ENCODE data around the gene SPSB1.

Gene SPSB1

DNA sequence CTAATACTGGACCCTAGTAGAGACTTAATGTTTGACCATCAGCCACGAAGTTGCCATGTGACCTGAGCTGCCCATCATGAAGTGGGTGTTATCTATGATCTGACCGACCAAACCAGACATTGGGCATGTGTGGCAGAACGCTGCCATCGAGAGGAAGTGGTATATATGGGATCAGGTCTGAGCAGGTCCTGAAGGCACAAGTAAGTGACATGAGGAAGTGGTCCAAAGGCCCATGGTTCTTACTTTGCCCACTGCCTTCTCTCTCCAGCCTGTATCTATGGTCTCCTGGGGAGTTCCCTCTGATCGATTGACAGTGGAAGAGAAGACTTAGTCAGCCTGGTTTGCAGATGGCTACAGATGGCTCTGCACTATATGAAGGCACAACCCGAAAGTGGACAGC, 7.9 kb downstream of the SPSB1 start:
- DNase-seq (ENCODE audit: low read depth), result no peak

DNA sequence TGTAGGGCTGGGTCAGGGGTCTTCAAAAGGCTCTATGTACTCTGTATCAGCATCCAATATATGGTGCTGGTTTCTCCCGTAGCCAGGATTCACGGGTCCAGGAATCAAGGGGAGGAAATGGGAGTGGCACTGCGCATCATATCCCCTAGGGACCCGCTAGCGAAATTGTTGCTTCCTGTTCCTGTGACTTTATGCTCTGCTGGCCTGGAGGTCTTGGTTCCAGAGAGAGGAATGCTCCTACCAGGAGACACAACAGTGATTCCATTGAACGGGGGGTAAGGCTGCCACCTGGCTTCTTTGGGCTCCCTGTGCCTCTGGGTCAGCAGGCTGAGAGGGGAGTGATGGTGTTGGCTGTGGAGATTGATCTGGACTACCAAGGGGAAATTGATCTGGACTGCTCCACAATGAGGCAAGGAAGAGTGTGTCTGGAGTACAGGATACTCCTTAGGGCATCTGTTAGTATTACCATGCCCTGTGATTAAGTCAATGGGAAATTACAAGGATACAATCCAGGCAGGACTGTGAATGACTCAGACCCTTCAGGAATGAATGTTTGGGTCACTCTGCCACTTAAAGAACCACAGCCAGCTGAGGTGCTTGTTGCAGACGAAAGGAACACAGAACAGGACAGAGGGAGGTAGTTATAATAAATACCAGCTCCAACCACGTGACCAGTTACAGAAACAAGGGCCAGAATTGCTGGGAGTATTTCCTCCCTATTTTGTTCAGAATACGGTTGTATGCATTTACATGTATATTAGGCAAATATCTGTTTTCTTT, 10.2 kb downstream of the SPSB1 start:
- no peak for DNase-seq (ENCODE audit: low read depth)

DNA sequence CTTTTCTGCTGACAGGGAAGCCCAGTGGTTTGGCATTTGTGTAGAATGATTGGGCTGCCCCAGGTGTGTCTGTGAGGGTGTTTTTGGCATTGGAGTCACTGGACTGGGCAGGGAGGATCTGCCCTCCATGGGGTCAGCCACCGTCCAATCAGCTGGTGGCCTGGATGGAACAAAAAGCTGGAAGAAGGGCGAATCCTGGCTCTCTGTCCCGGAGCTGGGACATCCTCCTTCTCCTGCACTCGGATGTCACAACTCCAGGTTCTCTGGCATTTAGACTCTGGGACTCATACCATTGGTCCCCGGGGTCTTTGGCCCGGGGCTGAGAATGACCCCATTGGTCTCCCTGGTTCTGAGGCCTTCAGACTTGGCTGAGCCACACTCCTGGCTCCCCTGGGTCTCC, 11.2 kb downstream of the SPSB1 start:
- no peak for DNase-seq (ENCODE audit: low read depth)

DNA sequence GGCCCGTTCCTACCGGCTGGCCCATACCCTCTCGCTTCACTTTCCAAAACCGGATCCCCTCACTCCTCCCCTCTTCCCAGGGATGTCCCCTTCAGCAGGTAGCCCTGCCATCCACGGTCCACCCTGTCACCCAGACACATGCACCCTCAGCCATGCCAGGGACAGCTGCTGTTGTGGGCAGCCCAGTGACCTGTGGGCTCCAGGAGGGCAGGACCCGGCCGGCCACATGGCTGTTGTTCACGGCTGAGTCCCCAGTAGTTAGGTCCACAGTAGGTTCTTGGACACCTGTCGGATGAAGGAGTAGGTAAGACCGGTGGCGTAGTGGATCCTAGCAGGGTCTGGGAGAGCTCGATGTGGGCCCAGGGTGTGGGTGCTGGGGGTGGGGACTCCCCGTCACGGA, 12.5 kb downstream of the SPSB1 start:
- no peak for DNase-seq (ENCODE audit: low read depth)

DNA sequence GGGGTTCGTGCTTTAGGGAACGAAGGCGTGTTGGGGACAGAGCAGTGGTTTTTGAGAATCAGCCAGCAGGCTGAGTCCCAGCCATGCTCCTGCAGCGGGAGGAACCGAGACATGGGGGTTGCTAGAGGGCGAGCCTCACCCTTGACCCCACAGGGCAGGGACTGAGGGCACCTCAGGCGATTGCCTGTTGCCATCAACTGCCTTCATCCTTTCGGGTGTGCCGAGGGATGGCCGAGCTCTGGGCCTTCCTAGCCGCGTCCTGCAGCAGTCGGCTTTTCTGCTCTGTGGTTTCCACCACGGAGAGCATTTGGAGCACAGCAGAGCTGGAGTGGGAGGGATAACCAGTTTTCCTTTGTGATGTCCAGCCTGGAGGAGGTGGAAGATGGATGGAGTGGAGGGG, 13.3 kb downstream of the SPSB1 start:
- no peak for DNase-seq (ENCODE audit: low read depth)

DNA sequence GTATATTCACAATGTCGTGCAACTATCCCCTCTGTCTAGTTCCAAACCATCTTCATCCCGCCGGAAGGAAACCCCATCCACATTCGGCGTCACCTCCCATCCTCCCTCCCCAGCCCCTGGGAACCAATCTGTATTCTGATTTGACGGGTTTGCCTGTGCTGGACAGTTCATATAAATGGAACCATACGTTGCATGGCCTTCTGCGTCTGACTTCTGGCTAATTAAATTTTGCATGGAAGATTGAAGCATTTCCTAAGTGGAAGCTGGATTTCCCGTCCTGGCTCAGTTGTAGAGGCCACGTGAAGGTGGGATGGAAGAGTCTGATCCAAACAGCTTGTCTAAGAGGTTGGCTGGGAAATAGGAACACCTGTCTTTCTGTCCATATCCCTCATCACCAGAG, 14.6 kb downstream of the SPSB1 start:
- DNase-seq (ENCODE audit: low read depth), result no peak

DNA sequence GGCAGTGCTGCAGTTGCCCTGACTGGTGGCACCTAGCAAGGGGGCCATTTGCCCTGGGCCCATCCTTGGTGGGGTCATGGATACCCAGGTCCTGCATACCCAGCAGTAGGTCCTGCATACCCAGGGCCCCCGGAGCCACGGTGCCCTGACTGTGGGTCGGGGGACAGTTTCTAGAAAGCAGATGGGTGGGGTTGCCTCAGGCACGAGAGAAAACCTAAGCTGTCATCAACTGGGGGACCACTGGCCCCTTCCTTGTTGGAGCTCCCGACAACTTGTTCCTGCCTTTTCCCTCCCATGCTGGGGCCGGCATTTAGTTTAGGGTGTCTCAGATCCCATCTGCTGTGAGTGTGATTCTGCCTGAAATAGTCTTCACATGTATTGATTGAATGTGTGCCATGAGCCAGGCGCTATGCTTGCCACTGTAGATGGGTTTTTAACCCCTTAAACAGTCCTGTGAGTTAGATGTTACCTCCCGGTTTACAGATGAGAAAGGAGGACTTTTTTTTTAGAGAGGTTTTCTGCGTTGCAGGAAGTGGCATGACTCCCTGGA, 15.6 kb downstream of the SPSB1 start:
- DNase-seq (ENCODE audit: low read depth), result no peak

DNA sequence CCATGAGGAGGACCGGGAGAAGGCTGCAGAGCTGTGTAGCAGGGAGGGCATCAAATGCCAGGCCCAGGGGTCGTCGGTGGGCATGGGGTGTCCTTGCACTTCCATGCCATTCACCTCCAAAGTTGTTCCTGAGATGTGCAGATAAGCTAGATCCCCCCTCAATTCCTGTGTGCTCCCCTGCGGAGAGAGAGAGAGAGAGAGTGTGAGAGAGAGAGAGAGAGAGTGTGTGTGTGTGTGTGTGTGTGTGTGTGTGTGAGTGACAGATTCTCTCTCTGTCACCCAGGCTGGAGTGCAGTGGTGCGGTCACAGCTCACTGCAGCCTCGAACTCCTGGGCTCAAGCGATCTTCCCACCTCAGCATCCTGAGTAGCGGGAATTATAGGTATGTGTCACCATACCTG, 16.4 kb downstream of the SPSB1 start:
- DNase-seq (ENCODE audit: low read depth), result no peak

DNA sequence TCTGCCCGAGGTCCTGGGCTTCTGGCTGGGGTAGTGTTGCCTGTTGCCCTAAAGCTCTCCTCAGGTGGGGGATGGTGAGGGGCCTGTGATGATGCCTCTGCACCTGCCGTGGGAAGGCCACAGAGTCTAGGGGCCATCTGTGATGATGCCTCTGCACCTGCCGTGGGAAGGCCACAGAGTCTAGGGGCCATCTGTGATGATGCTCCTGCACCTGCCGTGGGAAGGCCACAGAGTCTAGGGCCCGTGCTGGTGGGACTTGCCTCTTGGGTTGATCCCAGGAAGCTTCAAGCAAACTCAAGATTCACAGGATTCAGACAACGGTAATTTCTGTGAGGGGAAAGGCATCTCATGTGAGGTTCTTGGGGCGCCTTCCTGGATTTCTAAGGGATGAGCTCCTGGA, 17.3 kb downstream of the SPSB1 start:
- no peak for DNase-seq (ENCODE audit: low read depth)

DNA sequence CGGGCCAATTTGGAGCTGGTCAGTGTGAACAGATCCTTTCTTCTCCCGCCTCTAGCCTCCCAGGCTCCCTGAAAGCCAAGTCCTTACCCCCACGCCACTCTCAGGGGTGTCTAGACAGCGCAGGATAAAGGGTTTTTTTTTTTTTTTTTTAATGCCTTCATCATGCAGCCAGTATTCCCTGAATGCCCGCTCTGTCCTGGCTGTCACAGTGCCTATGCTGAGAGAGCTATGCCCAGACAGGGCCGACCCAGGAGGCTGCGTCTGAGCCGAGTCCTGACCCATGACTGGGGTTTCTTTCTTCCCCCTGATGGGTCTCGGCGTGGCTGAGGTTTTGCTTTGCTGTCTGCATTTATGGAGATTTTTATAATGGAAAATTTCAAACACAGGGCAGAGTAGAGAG, 18.3 kb downstream of the SPSB1 start:
- no peak for DNase-seq (ENCODE audit: low read depth)

DNA sequence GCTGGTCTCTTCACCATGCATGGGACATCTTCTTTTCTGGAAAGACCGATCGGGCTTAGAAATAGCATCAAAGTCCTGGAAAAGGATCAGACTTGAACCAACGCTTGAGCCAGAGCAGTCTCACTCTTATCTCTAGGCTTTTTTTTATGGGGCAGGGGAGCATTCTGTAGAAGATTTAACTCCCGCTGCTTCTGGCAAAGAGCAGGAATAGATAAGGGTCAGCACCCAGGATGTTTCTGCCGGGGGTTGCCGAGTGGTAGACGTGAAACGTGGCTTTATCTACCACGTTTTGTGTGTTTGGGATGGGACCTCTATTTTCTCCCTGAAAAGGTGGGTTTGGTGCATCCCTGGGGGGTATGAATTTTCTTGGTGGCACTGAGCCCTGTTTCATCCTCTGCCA, 18.8 kb downstream of the SPSB1 start:
- DNase-seq (ENCODE audit: low read depth), result no peak

DNA sequence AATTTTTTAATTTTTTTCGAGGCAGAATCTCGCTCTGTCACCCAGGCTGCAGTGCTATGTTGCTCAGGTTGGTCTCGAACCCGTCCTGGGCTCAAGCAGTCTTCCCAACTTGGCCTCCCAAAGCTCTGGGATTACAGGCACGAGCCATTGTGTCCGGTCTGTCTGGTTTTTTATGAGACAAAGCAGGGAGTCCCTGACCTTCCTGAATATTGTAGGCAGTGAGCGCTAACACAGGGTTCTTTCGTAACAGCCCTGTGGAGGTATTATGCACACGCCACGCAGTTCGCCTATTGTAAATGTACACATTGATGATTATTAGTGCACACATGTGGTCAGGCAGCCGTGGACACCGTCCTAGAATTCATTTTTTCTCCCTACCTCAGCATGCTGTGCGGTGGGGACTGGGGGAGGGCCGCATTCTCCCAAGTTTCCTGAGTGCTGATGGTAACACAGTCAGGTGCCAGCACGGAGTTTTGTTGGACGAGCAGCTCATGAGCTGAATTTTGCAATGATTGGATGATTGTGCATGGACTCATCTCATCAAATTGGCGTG, 19.6 kb downstream of the SPSB1 start:
- DNase-seq (ENCODE audit: low read depth), result no peak

DNA sequence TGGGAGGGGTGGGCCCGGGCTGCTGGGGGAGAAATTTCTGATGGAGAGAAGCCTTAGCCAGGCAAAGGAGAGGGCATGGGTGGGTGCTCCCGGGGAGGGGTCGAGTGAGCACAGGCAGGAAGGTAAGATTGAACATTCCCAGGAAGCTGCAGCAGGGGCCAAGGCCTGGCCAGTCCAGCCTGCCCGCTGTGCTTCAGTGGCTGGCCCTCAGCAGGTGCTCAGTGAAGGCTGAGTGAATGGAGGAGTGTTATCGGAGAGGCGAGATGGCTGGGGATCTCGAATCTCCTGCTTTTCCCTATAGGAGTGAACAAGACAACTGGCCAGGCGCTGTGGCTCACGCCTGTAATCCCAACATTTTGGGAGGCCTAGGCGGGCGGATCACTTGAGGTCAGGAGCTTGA, 20.9 kb downstream of the SPSB1 start:
- DNase-seq (ENCODE audit: low read depth), result no peak

DNA sequence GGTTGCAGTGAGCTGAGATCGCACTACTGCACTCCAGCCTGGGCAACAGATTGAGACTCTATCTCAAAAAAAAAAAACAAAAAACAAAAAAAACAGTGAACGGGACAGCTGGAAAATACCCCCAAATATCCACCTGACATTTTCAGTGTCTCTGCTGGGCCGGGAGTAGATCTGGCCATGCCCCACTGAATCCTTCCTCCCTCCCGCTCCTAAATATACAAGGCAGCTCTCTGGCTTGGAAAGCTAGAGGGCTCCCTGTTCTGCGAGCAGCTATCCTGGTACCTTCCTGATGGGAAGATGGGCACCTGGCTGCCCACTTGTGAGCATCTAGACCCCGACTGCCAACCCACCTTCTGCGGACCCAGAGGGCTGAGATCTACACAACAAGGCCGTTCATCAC, 21.4 kb downstream of the SPSB1 start:
- DNase-seq (ENCODE audit: low read depth), result no peak

DNA sequence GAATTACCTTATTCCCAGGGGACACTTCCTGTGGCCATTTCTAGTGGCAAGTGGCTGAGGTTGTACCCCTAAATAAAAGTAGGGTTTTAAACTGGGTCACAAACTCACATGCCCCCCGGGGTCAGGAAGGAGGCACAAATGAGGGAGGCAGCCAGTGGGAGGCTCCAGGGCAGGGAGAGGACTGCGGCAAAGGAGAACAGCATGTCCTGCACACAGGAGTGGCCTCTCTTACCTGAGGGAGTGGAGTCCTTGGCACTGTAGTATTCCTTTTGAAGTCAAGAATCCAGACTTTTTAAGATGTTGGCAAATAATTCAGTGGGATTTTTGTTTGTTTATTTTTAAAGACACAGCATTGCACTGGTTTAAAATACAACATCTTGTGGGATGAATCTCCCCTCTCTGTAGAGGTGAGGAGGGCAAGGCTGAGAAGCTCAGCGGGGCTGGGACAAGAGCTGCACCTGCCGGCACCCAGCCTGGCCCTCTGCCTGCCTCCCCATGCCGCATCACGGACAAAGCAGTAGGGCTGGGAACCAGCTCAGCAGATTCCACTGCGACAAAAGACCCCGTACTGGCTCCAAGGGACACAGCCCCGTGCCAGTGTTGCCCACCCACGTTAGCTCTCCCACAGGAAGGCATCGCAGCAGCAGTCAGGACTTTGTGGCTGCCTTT, 22.2 kb downstream of the SPSB1 start:
- DNase-seq (ENCODE audit: low read depth), result no peak

DNA sequence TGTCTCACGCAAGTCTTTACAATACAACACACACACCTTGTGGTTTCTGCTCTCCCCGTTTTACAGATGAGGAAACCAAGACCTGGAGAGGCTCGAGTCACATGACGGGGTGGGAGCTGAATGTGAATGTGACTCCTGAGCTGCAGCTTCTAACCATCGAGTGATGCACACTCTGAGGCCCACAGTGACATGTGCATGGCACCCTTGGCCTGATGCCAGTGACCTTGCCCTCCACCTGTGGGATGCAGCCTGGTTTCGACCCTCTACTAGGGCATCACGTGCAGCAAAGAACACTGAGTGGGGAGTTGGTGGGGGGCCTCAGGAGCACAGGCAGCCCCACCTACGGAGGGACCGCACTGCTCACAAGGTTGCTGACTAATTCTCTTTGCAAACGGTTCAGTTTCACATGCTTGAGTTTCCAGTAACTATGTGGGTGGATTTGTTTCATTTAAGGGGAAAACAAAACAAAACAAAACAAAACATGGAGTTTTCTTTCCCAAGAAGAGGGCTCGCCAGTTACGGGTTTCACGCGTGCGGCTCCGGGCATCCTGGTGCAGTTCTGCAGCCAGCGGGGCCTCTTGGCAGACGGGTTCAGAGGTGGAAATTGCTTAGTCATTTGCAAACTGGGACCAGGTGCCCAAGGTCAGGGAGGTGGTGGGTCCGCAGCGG, 22.9 kb downstream of the SPSB1 start:
- peak; percentile 44 for DNase-seq (ENCODE audit: low read depth)

DNA sequence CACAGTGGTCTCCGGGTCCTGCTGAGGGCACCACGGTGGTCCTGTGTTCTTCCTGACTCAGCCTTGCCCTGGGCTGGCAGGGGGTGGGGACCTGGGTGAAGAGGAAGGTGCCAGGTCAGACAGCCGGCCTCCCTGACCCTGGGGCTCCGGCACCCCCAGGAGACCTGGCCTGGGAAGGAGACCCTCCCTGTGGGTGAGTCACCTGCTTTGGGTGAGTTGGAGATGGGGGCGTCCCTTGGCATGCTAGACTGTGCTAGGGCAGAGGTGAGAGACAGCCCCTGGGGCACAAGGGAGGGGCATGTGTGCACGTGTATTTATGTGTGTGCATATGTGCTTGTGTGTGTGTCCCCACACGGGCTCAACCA, 23.4 kb downstream of the SPSB1 start:
- peak; percentile 14 for DNase-seq (ENCODE audit: low read depth)

DNA sequence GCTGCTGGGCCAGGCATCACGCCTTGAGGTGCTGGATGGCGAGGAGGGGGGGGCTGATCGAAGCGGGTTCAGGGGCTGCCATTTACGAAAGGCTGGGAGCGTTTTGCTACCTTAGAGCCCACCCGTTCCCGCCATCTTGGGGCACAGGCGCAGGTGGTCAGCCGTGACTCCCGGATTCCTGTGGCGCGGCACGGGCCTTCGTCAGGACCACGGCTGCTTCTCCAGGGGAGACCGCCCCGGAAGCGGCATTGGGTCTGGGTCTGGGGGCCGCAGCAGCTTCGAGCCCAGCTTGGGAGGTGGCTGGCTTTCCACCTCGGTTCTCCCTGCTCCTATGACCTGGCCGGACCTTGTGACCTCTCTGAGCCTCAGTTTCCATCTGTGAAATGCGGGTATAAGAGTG, 23.8 kb downstream of the SPSB1 start:
- DNase-seq (ENCODE audit: low read depth), result no peak

DNA sequence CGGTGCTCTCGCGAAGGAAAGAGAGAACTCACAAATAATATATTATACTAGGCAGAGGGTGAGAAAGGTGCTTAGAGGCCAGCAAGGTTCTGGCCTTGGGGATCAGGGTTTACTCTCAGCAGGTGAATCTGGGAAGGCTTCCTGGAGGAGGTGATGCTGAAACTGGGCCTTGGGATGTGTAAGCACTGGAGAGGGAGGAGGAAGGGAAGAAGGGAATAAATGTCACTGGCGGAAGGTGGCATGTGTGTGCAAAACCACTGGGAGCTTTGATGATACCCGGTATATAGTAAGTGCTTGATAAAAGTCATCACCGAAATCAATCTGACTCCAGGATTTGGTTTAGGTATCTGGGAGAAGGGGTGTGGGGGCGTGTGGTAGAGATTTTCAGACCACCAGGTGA, 24.4 kb downstream of the SPSB1 start:
- DNase-seq (ENCODE audit: low read depth), result no peak

DNA sequence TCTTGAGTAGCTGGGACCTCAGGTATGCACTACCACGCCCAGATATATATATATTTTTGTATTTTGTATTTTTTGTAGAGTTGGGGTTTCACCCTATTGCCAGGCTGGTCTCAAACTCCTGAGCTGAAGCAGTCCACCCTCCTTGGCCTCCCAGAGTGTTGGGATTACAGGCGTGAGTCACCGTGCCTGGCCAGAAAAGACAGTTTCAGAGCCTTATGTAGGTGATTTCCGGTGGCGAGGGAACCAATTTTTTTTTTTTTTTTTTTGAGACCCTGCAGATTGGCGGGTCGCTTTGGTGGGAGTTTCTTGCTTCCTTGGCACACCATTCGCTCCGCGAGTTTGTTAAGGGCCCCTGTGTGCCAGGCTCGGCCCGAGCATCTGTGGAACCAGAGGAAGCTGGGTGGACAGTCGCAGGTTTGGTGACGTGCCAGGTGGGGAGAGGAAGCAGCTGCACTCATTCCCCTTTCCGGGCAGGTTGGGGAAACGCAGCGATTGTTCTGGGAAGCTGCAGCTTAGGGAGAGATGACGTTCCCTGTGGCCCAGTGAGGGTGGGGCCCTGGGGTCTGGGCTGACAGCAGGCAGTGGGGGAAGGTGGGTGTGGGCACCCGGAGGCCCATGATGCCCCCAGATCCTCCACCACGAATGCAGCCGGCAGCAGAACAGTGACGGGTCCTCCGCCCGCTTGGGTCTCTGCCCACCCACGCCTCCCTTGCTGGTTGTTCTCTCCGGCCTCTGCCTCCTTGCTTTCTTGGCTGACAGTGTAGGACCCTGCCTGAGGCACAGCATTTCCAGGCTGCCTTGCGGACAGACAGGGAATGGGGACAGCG, 25.1 kb downstream of the SPSB1 start:
- DNase-seq (ENCODE audit: low read depth), result no peak

DNA sequence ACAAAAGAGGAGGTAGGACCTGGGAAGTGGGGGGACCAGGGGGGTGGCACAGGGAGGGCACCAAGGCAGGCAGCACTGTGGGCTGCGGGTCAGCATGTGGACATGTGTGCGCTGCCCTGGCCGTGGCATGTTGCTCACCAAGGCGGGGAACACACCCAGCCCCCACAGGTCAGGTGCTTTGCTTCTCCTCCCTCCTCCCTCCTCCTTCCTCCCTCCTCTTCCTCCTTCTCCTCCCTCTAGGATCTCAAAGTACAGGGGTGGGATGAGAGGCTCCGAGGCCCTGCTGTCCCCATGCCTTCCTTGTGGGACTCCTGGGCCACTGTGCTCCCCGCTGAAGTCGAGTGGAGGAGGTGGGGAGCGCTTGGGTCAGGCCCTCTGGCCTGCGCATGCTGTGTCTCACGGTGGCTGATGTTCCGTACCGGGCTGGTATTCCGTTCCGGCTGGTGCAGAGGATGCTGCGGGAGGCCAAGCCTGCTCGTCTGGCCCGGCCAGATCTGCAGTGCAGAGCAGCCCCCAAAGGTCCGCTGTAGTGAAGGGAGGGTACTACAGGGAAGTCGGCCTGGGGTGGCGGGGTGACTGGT, 26.6 kb downstream of the SPSB1 start:
- no peak for DNase-seq (ENCODE audit: low read depth)
